GM21528 (cell line): Measurements from ENCODE around the gene NDUFS1.
"Not testable (repeated sequence)": the region's sequence is repeated elsewhere in the genome, so short reads cannot be mapped to it uniquely, and the experiment has no call there.

Experiments used
- ATAC-seq: cut with Tn5 transposase; IDR thresholded peaks from one replicate; pipeline ENCODE4 v1.9.1; 2021; ENCODE audit warnings: mild to moderate bottlenecking, moderate library complexity; ENCODE audit not compliant: unreplicated experiment, low FRiP score

Gene NDUFS1

DNA sequence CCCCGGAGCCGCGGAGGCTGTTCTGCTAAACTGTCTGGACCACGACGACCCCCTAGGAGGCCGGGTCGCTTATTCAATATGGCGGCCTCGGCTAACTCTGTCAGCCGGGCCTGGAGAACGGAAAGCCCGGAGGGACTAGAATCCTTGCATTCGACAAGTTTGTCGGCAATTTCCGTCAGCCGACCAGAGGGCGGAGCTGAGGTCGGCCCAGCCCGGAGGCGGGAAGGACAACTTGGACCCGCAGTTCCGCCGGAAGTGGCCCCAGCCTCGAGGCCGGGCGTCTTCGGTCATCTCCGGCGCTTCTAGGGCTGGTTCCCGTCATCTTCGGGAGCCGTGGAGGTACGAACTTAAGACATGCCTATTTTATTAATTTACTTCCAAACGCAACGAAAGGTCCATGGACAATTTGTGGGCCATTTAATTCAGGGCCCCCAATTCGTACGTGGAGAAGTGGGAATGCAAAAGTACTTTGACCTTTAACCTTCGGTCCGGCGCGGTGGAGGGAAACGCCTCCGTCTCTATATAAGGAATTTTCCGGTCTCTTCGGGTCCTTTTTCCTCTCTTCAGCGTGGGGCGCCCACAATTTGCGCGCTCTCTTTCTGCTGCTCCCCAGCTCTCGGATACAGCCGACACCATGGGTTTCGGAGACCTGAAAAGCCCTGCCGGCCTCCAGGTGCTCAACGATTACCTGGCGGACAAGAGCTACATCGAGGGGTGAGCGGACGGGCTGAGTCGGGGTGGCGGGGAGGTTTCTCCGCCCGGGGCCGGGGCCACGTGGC is at the start of gene NDUFS1, which contains the start of gene EEF1B2:
TSS of gene NDUFS1 (minus strand) at position 99 of the 779 bp plus-strand sequence. CDS start 5,766 bp downstream, outside the sequence.
TSS of gene EEF1B2 (plus strand) at position 550 of the 779 bp plus-strand sequence. CDS start at position 635, 85 bp downstream.
- peak; percentile 90 for ATAC-seq

DNA sequence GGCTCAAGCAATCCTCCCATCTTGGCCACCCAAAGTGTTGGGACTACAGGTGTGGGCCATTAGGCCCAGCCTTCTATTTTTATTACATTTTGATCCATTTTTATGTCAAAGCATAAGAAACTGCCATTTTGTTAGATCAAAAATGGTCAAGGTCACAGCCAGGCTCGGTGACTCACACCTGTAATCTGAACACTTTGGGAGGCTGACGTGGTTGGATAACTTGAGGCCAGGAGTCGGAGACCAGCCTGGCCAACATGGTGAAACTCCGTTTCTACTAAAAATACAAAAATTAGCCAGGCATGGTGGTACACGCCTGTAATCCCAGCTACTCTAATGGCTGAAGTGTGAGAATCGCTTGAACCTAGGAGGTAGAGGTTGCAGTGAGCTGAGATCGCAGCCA is 49.7 kb upstream of the NDUFS1 start:
- no peak for ATAC-seq

GRCh38 chr2:206207316-206207715 is 48.1 kb upstream of the NDUFS1 start:
- ATAC-seq: not testable (repeated sequence)

DNA sequence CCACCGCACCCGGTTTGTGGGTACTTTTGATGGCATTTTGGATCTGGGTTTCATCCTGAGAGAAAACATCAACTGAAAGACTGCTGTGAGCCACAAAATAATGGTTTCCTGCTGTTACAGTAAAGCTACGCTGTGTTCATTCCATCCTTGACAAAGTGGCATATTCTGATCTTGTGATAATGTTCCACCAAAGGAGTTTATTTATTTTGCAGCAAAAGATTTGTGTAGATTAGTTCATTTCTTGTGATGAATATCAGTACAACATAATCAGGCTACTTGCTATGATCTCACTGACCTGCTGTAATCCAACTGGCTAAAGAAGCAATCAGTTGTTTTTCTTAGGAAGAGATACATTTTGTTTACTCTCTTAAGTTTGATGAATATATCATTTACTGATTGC is 45.5 kb upstream of the NDUFS1 start:
- no peak for ATAC-seq

- no peak for ATAC-seq
Observed at GRCh38 chr2:206203331-206203730, 44.1 kb upstream of the NDUFS1 start.

GRCh38 chr2:206202446-206202845 is 43.2 kb upstream of the NDUFS1 start:
- ATAC-seq: no peak

DNA sequence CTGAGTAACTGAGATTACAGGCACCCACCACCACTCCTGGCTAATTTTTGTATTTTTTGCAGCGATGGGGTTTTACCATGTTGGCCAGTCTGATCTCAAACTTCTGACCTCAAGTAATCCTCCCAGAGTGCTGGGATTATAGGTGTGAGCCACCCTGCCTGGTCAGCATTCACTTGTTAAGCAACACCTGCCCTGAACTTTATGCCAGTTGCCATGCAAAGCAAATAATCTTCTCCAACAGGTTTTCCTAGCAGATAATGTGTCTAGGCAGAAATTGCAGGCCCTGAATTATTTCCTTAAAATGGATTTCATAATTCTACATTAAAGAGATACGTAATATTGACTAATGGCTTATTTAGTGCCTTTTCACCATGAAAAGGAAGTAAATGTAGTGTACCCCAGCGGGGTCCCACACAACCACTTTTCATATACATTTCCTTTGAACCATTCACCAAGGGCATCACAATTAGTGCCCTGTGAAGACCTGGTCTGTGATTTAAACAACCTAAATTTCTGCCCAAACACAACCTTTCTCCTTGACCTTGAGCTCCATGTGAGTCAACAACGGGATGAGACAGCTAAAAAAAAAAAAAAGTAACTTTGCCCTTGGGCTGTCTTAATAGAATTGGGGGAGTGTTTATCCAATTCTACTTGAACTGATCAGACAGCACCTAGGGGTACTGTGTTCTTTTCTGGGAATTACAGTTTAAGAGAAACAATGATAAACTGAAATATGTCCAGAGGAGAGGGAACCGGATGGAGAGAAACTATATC is 42.0 kb upstream of the NDUFS1 start:
- ATAC-seq: no peak

DNA sequence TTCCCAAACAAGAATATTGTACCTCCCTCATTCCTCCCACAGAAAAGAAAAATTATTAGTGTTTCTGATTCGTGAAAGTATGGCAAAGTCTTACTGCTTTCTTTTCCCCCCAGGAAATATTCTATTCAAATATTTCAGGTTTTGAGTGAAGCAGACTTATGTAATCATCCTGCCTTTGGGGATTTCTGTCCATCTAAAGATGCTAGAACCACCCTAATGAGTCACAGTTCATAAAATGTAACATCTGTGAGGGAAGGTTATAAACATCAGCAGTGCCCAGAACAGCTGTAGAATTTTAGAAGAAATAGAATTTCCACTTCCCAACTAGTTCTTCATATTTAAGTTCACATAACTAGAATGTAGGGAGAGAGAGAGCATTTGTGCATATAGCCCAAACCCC is 39.4 kb upstream of the NDUFS1 start:
- no peak for ATAC-seq

- ATAC-seq: no peak
Observed at GRCh38 chr2:206193671-206194357, 34.6 kb upstream of the NDUFS1 start.

- no peak for ATAC-seq
Observed at GRCh38 chr2:206192157-206192556, 32.9 kb upstream of the NDUFS1 start.

DNA sequence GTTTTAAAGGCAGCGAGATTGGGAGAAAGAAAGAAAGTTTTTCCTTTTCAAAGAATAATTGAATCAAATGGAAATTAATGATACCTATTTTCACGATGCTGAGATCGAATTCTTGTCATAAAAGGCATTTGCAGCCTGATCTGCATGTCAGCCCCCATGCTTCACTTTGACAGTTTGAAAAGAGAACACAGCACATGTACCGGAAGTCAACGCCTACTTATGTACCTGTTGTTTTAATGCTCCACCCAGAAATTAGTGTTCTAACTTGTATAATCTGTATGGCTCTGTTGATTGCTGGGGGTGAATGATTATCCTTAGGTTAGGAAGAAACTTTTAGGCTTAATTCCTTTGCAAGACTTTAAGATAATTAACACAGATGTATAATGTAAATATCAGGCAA is 31.4 kb upstream of the NDUFS1 start:
- ATAC-seq: no peak

GRCh38 chr2:206190111-206190510 is 30.9 kb upstream of the NDUFS1 start:
- ATAC-seq: no peak

DNA sequence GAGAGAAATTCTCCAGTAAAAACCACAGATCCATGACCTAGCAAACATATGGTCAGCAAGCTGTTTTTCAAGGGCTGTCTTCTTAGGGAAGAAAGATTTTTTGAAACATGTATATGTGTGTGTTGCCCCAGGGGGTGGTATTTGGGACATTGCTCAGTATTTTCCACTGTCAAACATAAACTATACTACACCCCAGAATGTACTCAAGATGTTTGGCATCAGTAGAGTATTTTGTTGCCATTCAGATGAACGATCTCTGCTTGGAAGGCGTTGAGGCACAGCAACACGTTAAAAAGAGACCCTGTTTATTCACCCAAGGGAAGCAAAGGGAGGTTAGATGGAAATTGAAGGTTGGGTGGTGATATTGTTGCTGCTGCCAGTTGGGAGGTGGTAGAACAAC is 30.4 kb upstream of the NDUFS1 start:
- no peak for ATAC-seq

DNA sequence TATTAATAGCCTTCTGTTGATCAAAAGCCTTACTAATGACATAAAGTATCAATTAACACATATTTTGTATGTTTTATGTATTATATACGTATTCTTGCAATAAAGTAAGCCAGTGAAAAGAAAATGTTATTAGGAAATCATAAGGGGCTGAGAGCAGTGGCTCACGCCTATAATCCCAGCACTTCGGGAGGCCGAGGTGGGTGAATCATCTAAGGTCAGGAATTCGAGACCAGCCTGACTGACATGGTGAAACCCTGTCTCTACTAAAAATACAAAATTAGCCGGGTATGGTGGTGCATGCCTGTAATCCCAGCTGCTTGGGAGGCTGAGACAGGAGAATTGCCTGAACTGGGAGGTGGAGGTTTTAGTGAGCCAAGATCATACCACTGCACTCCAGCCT is 22.3 kb upstream of the NDUFS1 start:
- ATAC-seq: not testable (repeated sequence)

DNA sequence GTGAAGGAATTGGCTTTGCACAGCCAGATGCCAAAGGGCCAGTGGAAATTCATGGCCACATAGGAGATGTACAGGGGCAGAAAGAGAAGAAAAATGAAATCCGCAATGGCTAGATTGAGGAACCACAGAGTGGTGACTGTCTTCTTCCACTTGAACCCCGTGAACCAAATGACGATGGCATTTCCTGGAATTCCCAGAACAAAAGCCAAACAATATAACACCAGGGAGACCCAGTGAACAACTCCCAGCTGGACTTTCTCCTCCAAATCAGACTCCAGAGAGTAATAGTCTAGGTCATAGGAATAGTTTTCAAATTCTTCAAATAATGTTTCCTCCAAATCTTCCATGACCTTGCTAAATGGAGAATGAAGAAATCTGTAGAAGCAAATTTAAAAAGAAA is 17.7 kb upstream of the NDUFS1 start:
- ATAC-seq: no peak

- no peak for ATAC-seq
Observed at GRCh38 chr2:206176121-206176520, 16.9 kb upstream of the NDUFS1 start.

GRCh38 chr2:206173147-206173546 is 13.9 kb upstream of the NDUFS1 start:
- no peak for ATAC-seq

GRCh38 chr2:206171624-206172397 is 12.6 kb upstream of the NDUFS1 start:
- not testable (repeated sequence) for ATAC-seq

DNA sequence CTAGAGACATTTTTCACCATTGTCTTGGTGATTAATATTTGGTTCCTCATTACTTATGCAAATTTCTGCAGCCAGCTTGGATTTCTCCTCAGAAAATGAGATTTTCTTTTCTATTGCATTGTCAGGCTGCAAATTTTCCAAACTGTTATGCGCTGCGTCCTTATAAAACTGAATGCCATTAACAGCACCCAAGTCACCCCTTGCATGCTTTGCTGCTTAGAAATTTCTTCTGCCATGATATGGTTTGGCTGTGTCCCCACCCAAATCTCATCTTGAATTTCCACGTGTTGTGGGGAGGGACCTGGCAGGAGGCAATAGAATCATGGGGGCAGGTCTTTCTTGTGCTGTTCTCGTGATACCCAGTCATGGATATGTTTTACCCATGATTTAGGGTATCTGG is 9.0 kb upstream of the NDUFS1 start:
- not testable (repeated sequence) for ATAC-seq

DNA sequence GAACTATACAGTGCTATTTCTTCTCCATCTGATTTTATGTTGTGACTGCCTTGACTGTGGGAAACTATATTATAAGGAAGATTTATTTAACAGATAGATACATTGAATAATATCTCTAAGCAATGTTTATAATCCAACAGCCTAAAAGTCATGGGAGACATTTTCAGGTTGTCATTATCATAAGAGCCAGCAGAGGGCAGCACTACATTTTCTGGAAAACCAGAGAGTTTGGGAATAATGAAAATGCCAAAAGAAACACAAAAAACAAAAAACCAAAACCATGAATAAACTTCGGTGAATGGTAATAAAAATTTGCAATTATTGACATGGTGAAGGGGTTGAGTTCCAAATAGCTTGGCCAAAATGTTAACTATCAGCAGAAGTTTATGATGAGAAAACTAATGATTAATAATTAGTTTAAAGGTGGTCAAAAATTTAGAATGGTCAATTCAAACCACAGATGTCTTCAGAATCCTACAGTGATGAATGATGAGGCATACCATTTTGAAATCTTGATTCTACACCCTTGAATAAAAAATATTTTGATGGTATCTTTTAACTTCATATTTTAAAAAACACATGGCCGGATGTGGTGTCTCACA is 5.1 kb upstream of the NDUFS1 start:
- ATAC-seq: no peak
